H1 (cell line): ENCODE measurements around the gene MAF.

Experiments used
- JUND ChIP-seq: IDR thresholded peaks from 2 replicates; pipeline ENCODE4 v1.6.1; 2011; ENCODE audit warnings: mild to moderate bottlenecking, improper control_type of control experiment, low read length
- SP1 ChIP-seq: IDR thresholded peaks from 2 replicates; pipeline ENCODE4 v1.6.1; 2011; ENCODE audit warnings: low read depth, low read length

DNA sequence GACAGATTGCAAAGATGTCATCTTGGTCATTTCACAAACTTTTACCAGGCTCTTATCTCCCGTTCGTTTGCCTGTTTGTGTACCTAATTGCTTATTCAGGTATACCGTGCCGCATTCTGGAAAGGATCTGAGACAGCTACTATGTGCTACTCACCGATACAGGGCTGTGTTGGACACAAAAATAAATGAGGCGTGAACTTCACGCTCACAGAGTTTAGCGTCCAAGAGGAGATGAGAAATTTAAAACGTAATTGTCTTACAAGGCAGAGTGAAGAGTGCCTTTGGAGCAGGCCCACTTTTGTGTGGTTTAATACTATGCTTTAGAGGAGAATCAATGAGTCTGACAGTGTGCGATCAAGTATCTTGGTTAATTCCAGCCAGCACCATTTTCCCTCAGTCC, 26.7 kb downstream of the MAF start:
- TF ChIP-seq JUND (no peak), SP1 (no peak)
